Mesothelial cell of epicardium (in vitro differentiated cells): Measurements from ENCODE around the gene MCUB. TPM values are rescaled to one million over a fixed set of nuclear protein-coding genes. Genes with fewer than 3 reads are reported as not detected.
A peak's percentile ranks its signal among the peaks of the same experiment; 100 is the strongest.

Experiments used
- DNase-seq, 2 experiments: peaks; one replicate each; pipeline ENCODE4 v3.0.0; 2021; ENCODE audit warnings: low spot score in 2 of 2; ENCODE audit not compliant: unreplicated experiment in 2 of 2
- H3K27ac Mint-ChIP-seq: 2 replicates; pipeline ENCODE4 v1.8.0; 2021; ENCODE audit warnings: mixed read lengths
- H3K27me3 Mint-ChIP-seq: 2 replicates; pipeline ENCODE4 v1.8.0; 2021; ENCODE audit warnings: low read depth, mixed read lengths
- H3K36me3 Mint-ChIP-seq: 2 replicates; pipeline ENCODE4 v1.8.0; 2021; ENCODE audit warnings: mixed read lengths
- H3K4me1 Mint-ChIP-seq: 2 replicates; pipeline ENCODE4 v1.8.0; 2021; ENCODE audit warnings: mixed read lengths
- H3K4me3 Mint-ChIP-seq: 2 replicates; pipeline ENCODE4 v1.8.0; 2021; ENCODE audit warnings: mild to moderate bottlenecking, moderate library complexity, mixed read lengths
- H3K9me3 Mint-ChIP-seq: 2 replicates; pipeline ENCODE4 v1.8.0; 2021; ENCODE audit warnings: mixed read lengths
- CTCF ChIP-seq: fragments of 200-600 bp; sonication (generic); IDR thresholded peaks from one replicate; pipeline ENCODE4 v1.5.0; 2021; ENCODE audit warnings: antibody characterized with exemption; ENCODE audit not compliant: unreplicated experiment
- total RNA-seq: library from RNA; stranded (reverse); gene quantifications from 3 replicates; pipeline ENCODE4 v1.2.1, GENCODE V29; 2021

MCUB gene
- total RNA-seq, 1 donor from 2014 or later: 3.0 TPM

- TF ChIP-seq CTCF: no peak
- H3K27ac Mint-ChIP-seq: peak overlapping the region; percentile 63
- H3K27me3 Mint-ChIP-seq: peaks cover 19% of the 10 kb centered on the region
- no peaks in the 10 kb centered on the region for H3K9me3 Mint-ChIP-seq
- H3K4me1 Mint-ChIP-seq: peaks cover 12% of the 10 kb centered on the region
- peak overlapping the region; percentile 75 for H3K4me3 Mint-ChIP-seq
- DNase-seq: peak in 1 of 2 experiments; percentile 61
- peaks cover 6% of the 10 kb centered on the region for H3K36me3 Mint-ChIP-seq
Measured at GRCh38 chr4:109559625-109559982, 442 bp upstream of the MCUB start.

- Mint-ChIP-seq H3K9me3 (no peaks in the 10 kb centered on the region), H3K4me1 (peaks cover 8% of the 10 kb centered on the region), H3K27me3 (peaks cover 19% of the 10 kb centered on the region), H3K27ac (peak overlapping the region; percentile 10), H3K36me3 (peaks cover 6% of the 10 kb centered on the region), H3K4me3 (peak overlapping the region; percentile 63)
- no peak for TF ChIP-seq CTCF
- peak in 1 of 2 experiments; percentile 48 for DNase-seq
Measured at GRCh38 chr4:109560687-109561461, 828 bp downstream of the MCUB start.

- Mint-ChIP-seq H3K4me1 (peaks cover 8% of the 10 kb centered on the region), H3K4me3 (no peak overlapping the region), H3K9me3 (no peaks in the 10 kb centered on the region), H3K27me3 (peaks cover 19% of the 10 kb centered on the region), H3K36me3 (peaks cover 4% of the 10 kb centered on the region), H3K27ac (no peak overlapping the region)
- no peak for TF ChIP-seq CTCF
- DNase-seq: no peak
Measured at GRCh38 chr4:109562457-109563239, 2.6 kb downstream of the MCUB start.

GRCh38 chr4:109571494-109571893 lies 11.4 kb downstream of the MCUB start:
- TF ChIP-seq CTCF: no peak
- no peaks in the 10 kb centered on the region for H3K27me3 Mint-ChIP-seq
- H3K36me3 Mint-ChIP-seq: no peaks in the 10 kb centered on the region
- no peak overlapping the region for H3K27ac Mint-ChIP-seq
- no peaks in the 10 kb centered on the region for H3K4me1 Mint-ChIP-seq
- no peak overlapping the region for H3K4me3 Mint-ChIP-seq
- peaks cover 20% of the 10 kb centered on the region for H3K9me3 Mint-ChIP-seq
- DNase-seq: no peak

DNA sequence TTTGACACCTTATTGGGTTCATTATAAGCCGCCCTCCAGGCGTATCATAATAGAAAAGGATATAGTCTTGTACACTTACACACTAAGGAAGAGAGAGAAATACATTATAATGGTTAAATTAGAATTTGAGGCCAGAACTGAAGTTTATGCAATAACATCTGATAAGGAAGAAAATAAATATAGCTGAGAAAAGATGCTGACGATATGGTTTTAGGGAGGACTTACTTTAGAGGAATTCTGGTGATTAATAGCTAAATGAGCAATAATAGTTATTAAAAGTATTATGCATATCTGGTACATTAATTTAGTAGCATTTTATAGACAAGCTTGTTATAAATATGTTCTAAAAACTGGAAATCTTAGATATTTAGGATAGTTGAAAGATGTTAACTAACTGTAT lies 12.1 kb downstream of the MCUB start:
- Mint-ChIP-seq H3K36me3 (no peaks in the 10 kb centered on the region), H3K27me3 (no peaks in the 10 kb centered on the region), H3K9me3 (peaks cover 20% of the 10 kb centered on the region), H3K4me1 (no peaks in the 10 kb centered on the region), H3K4me3 (no peak overlapping the region), H3K27ac (no peak overlapping the region)
- DNase-seq: no peak
- TF ChIP-seq CTCF: no peak
